Osteocyte (in vitro differentiated cells): ENCODE measurements around the gene MMP25. TPM values are rescaled to one million over a fixed set of nuclear protein-coding genes. Genes with fewer than 3 reads are reported as not detected.
"Not testable (repeated sequence)": the region's sequence is repeated elsewhere in the genome, so short reads cannot be mapped to it uniquely, and the experiment has no call there.

ENCODE experiments used
- DNase-seq: peaks from one replicate; pipeline ENCODE4 v3.0.0; 2021; ENCODE audit warnings: mixed read lengths; ENCODE audit not compliant: unreplicated experiment; ENCODE audit errors: extremely low spot score
- H3K27ac Mint-ChIP-seq: one replicate; pipeline ENCODE4 v1.8.0; 2021; ENCODE audit warnings: mild to moderate bottlenecking, mixed read lengths; ENCODE audit not compliant: unreplicated experiment
- H3K27me3 Mint-ChIP-seq: one replicate; pipeline ENCODE4 v1.8.0; 2021; ENCODE audit warnings: mixed read lengths; ENCODE audit not compliant: unreplicated experiment
- H3K36me3 Mint-ChIP-seq: one replicate; pipeline ENCODE4 v1.8.0; 2021; ENCODE audit warnings: mixed read lengths; ENCODE audit not compliant: unreplicated experiment
- H3K4me1 Mint-ChIP-seq: one replicate; pipeline ENCODE4 v1.8.0; 2021; ENCODE audit warnings: mixed read lengths; ENCODE audit not compliant: unreplicated experiment
- H3K4me3 Mint-ChIP-seq: one replicate; pipeline ENCODE4 v1.8.0; 2021; ENCODE audit warnings: mild to moderate bottlenecking, moderate library complexity, mixed read lengths; ENCODE audit not compliant: unreplicated experiment
- H3K9me3 Mint-ChIP-seq: one replicate; pipeline ENCODE4 v1.8.0; 2021; ENCODE audit warnings: mixed read lengths; ENCODE audit not compliant: unreplicated experiment
- total RNA-seq: library from RNA; stranded (reverse); gene quantifications from 2 replicates; pipeline ENCODE4 v1.2.1, GENCODE V29; 2021
- TF ChIP-seq, protein P1 (sequence below): fragments of 200-600 bp; sonication (generic); IDR thresholded peaks from 2 replicates; pipeline ENCODE4 v1.5.0; 2021; ENCODE audit warnings: antibody characterized with exemption, mild to moderate bottlenecking, moderate library complexity

Gene MMP25
- total RNA-seq, 1 donor from 2014 or later: 3.0 TPM

DNA sequence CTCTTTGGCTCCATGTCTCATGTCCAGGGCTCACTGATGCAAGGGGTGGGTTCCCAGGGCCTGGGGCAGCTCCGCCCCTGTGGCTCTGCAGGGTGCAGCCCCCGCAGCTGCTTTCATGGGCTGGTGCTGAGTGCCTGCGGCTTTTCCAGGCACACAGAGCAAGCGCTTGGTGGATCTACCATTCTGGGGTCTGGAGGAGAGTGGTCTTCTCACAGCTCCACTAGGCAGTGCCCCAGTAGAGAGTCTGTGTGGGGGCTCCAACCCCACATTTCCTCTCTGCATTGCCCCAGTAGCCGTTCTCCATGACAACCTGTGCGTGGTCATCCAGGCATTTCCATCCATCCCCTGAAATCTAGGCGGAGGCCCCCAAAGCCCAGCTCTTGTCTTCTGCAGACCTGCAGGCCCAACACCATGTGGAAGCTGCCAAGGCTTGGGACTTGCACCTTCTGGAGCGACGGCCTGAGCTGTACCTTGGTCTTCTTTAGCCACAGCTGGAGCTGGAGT is 24.3 kb downstream of the MMP25 start:
- Mint-ChIP-seq H3K4me3 (no peak overlapping the region), H3K9me3 (no peaks in the 10 kb centered on the region), H3K27me3 (peaks cover 26% of the 10 kb centered on the region), H3K4me1 (peaks cover 1% of the 10 kb centered on the region), H3K36me3 (peaks cover 2% of the 10 kb centered on the region), H3K27ac (no peak overlapping the region)
- TF ChIP-seq, protein P1, sequence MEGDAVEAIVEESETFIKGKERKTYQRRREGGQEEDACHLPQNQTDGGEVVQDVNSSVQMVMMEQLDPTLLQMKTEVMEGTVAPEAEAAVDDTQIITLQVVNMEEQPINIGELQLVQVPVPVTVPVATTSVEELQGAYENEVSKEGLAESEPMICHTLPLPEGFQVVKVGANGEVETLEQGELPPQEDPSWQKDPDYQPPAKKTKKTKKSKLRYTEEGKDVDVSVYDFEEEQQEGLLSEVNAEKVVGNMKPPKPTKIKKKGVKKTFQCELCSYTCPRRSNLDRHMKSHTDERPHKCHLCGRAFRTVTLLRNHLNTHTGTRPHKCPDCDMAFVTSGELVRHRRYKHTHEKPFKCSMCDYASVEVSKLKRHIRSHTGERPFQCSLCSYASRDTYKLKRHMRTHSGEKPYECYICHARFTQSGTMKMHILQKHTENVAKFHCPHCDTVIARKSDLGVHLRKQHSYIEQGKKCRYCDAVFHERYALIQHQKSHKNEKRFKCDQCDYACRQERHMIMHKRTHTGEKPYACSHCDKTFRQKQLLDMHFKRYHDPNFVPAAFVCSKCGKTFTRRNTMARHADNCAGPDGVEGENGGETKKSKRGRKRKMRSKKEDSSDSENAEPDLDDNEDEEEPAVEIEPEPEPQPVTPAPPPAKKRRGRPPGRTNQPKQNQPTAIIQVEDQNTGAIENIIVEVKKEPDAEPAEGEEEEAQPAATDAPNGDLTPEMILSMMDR: no peak
- no peak for DNase-seq

DNA sequence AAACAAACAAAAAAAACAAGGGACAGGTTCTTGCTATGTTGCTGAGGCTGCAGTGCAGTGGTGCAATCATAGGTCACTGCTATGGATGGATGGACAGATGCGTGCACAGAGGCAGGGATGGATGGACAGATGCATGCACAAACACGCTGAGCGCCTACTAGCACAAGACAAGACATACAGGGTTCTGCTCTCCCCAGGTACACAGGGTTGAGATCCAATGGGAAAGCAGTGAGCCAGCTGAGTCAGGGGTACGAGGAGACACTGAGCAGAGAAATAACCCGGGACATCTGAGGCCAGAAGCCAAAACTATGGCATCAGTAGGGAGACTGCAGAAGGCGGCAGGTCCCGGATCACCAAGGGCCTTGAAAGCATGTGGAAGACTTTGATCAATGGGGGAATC is 25.3 kb downstream of the MMP25 start:
- Mint-ChIP-seq H3K4me3 (no peak overlapping the region), H3K36me3 (peaks cover 2% of the 10 kb centered on the region), H3K9me3 (no peaks in the 10 kb centered on the region), H3K27ac (no peak overlapping the region), H3K4me1 (no peaks in the 10 kb centered on the region), H3K27me3 (peaks cover 33% of the 10 kb centered on the region)
- TF ChIP-seq, protein P1: no peak
- no peak for DNase-seq

DNA sequence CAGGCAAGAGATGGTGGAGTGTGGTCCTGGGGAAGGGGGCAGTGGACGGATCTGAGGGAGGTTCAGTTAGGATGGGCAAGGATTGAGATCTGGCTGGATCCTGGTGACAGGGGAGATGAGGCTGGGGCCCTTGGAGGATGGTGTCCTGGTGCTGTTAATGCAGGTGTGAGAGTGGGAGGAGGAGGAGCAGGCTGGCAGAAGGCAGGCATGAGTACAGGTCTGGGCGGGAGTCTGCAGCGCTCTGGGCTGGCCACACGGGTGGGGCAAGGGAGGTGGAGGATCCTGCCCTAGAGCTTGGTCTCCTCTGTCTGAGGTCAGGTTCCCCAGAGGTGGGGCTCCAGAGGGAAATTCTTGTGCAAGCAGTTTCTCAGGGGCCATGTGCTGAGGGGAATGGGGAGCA is 25.8 kb downstream of the MMP25 start:
- H3K4me3 Mint-ChIP-seq, H3K4me1 Mint-ChIP-seq, DNase-seq, H3K36me3 Mint-ChIP-seq, H3K9me3 Mint-ChIP-seq, H3K27ac Mint-ChIP-seq: not testable (repeated sequence)
- H3K27me3 Mint-ChIP-seq: peaks cover 37% of the 10 kb centered on the region

DNA sequence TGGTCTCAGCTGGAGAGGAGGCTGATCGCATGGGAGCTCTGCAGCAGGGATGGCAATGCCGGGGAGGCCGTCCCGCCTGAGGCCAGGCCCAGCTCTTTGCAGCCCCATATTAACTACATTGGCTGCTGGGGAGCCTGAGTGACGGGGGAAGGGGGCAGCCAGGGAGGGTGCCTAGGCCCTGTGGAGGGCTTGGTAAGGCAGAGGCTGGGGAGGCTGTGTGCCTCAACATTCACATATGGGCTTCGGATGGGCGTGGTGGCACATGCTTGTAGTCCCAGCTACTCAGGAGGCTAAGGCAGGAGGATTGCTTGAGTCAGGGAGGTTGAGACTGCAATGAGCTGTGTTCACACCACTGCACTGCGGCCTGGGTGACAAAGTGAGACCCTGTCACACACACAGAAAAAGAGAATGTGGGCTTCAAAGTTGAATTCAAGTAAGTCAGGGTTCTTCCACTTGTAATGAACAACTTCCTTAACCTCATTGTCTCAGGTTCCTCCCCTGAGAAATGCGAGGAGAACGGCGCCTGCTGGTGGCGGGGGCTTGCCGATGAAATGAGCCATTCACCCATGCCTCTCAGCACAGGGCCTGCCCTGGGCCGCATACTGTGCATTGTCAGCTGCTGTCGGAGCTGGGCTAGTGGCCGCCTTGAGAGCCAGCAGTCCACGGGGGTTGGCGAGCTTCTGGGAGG is 26.4 kb downstream of the MMP25 start:
- not testable (repeated sequence) for H3K4me3 Mint-ChIP-seq, H3K27ac Mint-ChIP-seq, DNase-seq, H3K36me3 Mint-ChIP-seq, H3K9me3 Mint-ChIP-seq, H3K4me1 Mint-ChIP-seq
- peaks cover 41% of the 10 kb centered on the region for H3K27me3 Mint-ChIP-seq

DNA sequence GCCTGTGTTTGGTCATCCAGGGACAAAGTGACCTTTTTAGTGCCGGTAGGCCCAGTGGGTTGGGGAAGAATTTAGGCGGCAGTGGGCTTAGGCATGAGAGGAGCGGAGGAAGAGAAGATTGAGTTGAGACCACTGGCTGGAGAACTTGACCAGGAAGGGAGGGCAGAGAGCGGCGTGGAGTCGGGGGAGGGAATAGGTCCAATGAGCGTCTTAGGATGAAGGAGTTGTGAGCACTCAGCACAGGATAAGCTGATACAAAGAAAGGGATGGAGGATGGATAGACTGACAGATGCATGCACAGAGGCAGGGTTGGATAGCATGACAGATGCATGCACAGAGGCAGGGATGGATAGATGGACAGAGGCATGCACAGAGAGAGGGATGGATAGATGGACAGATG is 27.1 kb downstream of the MMP25 start:
- Mint-ChIP-seq H3K27me3 (peaks cover 47% of the 10 kb centered on the region), H3K27ac (no peak overlapping the region), H3K4me3 (no peak overlapping the region), H3K36me3 (peaks cover 2% of the 10 kb centered on the region), H3K4me1 (no peaks in the 10 kb centered on the region), H3K9me3 (no peaks in the 10 kb centered on the region)
- TF ChIP-seq, protein P1: no peak
- DNase-seq: no peak

DNA sequence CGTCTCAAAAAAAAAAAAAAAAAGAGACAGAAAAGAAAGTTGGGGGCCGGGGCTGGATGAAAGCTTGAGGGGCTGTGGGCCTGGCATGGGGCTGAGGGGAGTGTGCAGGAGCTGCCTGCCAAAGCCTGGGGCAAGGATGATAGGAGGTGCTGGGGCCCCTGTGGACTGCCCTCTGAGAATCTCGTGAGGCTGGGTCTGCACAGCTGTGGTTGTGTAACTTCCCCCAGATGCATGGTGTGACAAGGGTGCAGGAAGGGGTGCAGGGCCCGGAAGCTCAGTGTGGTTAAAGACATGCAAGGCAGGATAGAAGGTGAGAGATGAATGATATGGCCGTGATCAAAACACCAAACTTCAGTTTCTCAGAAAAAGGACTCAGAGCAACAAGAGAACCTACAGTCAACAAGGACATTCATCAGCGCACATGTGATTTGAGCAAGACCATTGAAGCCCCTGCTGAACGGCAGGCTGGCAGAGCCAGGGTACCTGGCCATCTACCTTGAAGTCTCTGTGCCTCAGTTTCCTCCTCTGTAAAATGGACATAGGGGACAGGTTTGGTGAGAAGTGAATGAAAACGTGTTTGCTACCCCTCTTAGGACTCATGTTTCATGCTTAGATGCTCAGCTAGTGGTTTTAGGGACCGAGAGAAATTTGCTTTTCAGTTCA is 28.6 kb downstream of the MMP25 start:
- H3K27me3 Mint-ChIP-seq: peaks cover 60% of the 10 kb centered on the region
- H3K4me3 Mint-ChIP-seq: no peak overlapping the region
- no peak for DNase-seq
- no peaks in the 10 kb centered on the region for H3K9me3 Mint-ChIP-seq
- peaks cover 2% of the 10 kb centered on the region for H3K36me3 Mint-ChIP-seq
- no peaks in the 10 kb centered on the region for H3K4me1 Mint-ChIP-seq
- TF ChIP-seq, protein P1: no peak
- no peak overlapping the region for H3K27ac Mint-ChIP-seq
